Esophagus squamous epithelium (tissue), 5 donors: ENCODE results near the gene CSF3R. TPM values are rescaled to one million over a fixed set of nuclear protein-coding genes. Genes with fewer than 3 reads are reported as not detected.
A peak's percentile ranks its signal among the peaks of the same experiment; 100 is the strongest.

Source experiments
- DNase-seq: peaks from one replicate; lab custom pipeline; 2025; lab: John Stamatoyannopoulos, UW
- H3K27ac ChIP-seq, 4 donors: fragments of 200-600 bp; sonication (generic); one replicate each; pipeline ENCODE4 v1.5.1; 2016 to 2019; ENCODE audit warnings: mild to moderate bottlenecking in 1 of 4
- H3K27me3 ChIP-seq, 4 donors: fragments of 200-600 bp; sonication (generic); 1 replicate in 3 of 4; 2 replicates in 1 of 4; pipeline versions ENCODE4 v1.5.1 to v1.6.0; 2017 to 2021; ENCODE audit warnings: antibody characterized with exemption in 1 of 4
- H3K36me3 ChIP-seq, 3 donors: fragments of 200-600 bp; sonication (generic); one replicate each; pipeline ENCODE4 v1.5.1; 2016 to 2019
- H3K4me1 ChIP-seq, 3 donors: fragments of 200-600 bp; sonication (generic); one replicate each; pipeline ENCODE4 v1.5.1; 2017 to 2019
- H3K4me3 ChIP-seq, 4 donors: fragments of 200-600 bp; sonication (generic); 1 replicate in 3 of 4; 2 replicates in 1 of 4; pipeline ENCODE4 v1.5.1; 2016 to 2019; ENCODE audit warnings: mild to moderate bottlenecking in 2 of 4, moderate library complexity in 1 of 4
- H3K9me3 ChIP-seq, 3 donors: fragments of 200-600 bp; sonication (generic); one replicate each; pipeline ENCODE4 v1.5.1; 2016 to 2019
- POLR2A ChIP-seq, 4 donors: fragments of 450-650 bp; IDR thresholded peaks; one replicate each; pipeline ENCODE4 v1.6.1; 2017; ENCODE audit warnings: antibody characterized with exemption in 4 of 4, mild to moderate bottlenecking in 4 of 4, moderate library complexity in 3 of 4
- WGBS, 2 donors: methylation state at CpG; one replicate each; pipeline ENCODE4 v1.1.5; 2018; 5-methylcytosine and 5-hydroxymethylcytosine counted together
- intact Hi-C: fragments of 100-400 bp; cut with DNase I; formaldehyde crosslinking; loops from one replicate; pipeline ENCODE4 v1.15.0; 2022
- total RNA-seq, 4 donors: library from RNA; depleted of rRNA; stranded (reverse); fragments of >200 nt; gene quantifications; one replicate each; pipeline ENCODE4 v1.1.0, GENCODE V29; 2016
- TF ChIP-seq, protein P1 (sequence below), 6 experiments: fragments of 450-650 bp in 4 of 6; fragments of 200-600 bp in 2 of 6; sonication (generic) in 2 of 6; IDR thresholded peaks; one replicate each; pipeline ENCODE4 v1.5.1; 2016 to 2019; ENCODE audit warnings: antibody characterized with exemption in 6 of 6, mild to moderate bottlenecking in 4 of 6, moderate library complexity in 4 of 6
- donor health status: DM: yes; HTN: yes; CAD: no.

Gene CSF3R
- total RNA-seq, 4 donors from 2014 or later = 0.42 to 10.0 (median 4.7) TPM

DNA sequence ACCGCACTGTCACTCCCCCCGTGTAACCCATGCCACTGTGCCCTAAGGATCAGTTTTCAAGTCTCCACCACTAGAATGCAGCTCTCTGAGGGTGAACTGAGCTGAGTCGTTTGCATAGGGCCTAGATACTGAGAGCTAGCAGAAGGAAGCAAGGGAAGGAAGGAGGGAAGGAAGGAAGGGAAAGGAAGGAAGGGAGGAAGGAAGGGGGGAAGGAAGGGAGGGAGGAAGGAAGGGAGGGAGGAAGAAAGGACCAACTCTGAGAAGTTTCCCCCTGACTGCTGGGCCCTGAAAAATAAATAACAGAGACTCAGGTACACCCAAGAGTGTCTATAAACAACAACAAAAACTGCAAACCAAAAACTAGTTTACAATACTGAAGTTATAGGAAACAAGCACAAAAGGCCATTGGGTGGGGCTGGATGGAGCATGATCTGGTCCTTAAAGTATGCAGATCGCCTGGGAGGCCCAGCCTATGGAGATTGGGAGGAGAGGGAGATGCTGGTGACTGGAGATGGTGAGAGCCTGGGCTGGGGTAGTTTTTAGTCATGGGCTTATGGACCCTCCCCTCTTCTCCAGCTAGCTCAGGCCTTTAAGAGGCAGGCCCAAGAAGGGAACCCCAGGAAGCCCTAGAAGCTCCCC is 16.9 kb downstream of the CSF3R start:
- WGBS, 2 donors = 63 to 67% methylated on average over 3 of the region's 4 CpGs
- DNase-seq = no peak
- intact Hi-C loops = no loop called here
- Histone ChIP-seq H3K4me3 (no peak overlapping the region), H3K27me3 (no peaks in the 10 kb centered on the region), H3K4me1 (peaks cover 4 to 34% (median 14%) of the 10 kb centered on the region in 3 donors), H3K36me3 (peaks cover 4 to 15% (median 4%) of the 10 kb centered on the region in 3 donors), H3K27ac (no peak overlapping the region), H3K9me3 (no peaks in the 10 kb centered on the region)
- TF ChIP-seq, protein P1, sequence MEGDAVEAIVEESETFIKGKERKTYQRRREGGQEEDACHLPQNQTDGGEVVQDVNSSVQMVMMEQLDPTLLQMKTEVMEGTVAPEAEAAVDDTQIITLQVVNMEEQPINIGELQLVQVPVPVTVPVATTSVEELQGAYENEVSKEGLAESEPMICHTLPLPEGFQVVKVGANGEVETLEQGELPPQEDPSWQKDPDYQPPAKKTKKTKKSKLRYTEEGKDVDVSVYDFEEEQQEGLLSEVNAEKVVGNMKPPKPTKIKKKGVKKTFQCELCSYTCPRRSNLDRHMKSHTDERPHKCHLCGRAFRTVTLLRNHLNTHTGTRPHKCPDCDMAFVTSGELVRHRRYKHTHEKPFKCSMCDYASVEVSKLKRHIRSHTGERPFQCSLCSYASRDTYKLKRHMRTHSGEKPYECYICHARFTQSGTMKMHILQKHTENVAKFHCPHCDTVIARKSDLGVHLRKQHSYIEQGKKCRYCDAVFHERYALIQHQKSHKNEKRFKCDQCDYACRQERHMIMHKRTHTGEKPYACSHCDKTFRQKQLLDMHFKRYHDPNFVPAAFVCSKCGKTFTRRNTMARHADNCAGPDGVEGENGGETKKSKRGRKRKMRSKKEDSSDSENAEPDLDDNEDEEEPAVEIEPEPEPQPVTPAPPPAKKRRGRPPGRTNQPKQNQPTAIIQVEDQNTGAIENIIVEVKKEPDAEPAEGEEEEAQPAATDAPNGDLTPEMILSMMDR (IDR thresholded peaks at IDR 0.05) = no peak
- no peak for TF ChIP-seq POLR2A (IDR thresholded peaks at IDR 0.05)

- H3K9me3 ChIP-seq = no peaks in the 10 kb centered on the region
- H3K36me3 ChIP-seq = peaks cover 9 to 26% (median 12%) of the 10 kb centered on the region in 3 donors
- H3K27me3 ChIP-seq = no peaks in the 10 kb centered on the region
- peak overlapping the region; percentile 69 to 97 (median 81) for H3K4me3 ChIP-seq
- no peak for DNase-seq
- intact Hi-C loops = no loop called here
- TF ChIP-seq POLR2A (IDR thresholded peaks at IDR 0.05) = no peak
- TF ChIP-seq, protein P1 (IDR thresholded peaks at IDR 0.05) = no peak
- 47 to 51% methylated on average over 10 of the region's 13 CpGs for WGBS, 2 donors
- H3K4me1 ChIP-seq = peaks cover 4 to 34% (median 14%) of the 10 kb centered on the region in 3 donors
- H3K27ac ChIP-seq = peak overlapping the region; percentile 87 to 96 (median 91)
Observed at GRCh38 chr1:36464605-36465393, 17.9 kb downstream of the CSF3R start.

- 0 to 1% methylated on average over 28 to 43 of the region's 65 CpGs for WGBS, 2 donors
- peak within 1 kb of the TSS; percentile 87 to 96 (median 91) for H3K27ac ChIP-seq
- DNase-seq = peak; percentile 79
- peak within 1 kb of the TSS; percentile 69 to 97 (median 81) for H3K4me3 ChIP-seq
- intact Hi-C loops = no loop called here
- no peaks in the 10 kb centered on the region for H3K9me3 ChIP-seq
- peaks cover 9 to 34% (median 14%) of the 10 kb centered on the region in 3 donors for H3K36me3 ChIP-seq
- H3K27me3 ChIP-seq = no peaks in the 10 kb centered on the region
- peaks cover 4 to 39% (median 14%) of the 10 kb centered on the region in 3 donors for H3K4me1 ChIP-seq
- TF ChIP-seq, protein P1 (IDR thresholded peaks at IDR 0.05) = no peak
- TF ChIP-seq POLR2A (IDR thresholded peaks at IDR 0.05) = peak in 3 of 4 donors; percentile 36 to 76 (median 47)
Observed at GRCh38 chr1:36463803-36464604, 18.7 kb downstream of the CSF3R start, which contains the start of gene MRPS15. Gene MRPS15, minus strand, starts transcription at chr1:36464384. Its CDS starts 109 bp downstream, at chr1:36464275.

- DNase-seq = no peak
- WGBS, 2 donors = 15% methylated on average over 5 to 6 of the region's 6 CpGs
- peaks cover 4 to 44% (median 14%) of the 10 kb centered on the region in 3 donors for H3K4me1 ChIP-seq
- intact Hi-C loops = no loop called here
- H3K27ac ChIP-seq = peak overlapping the region; percentile 87 to 96 (median 91)
- TF ChIP-seq POLR2A (IDR thresholded peaks at IDR 0.05) = no peak
- TF ChIP-seq, protein P1 (IDR thresholded peaks at IDR 0.05) = peak in 1 of 6 experiments; percentile 2
- H3K4me3 ChIP-seq = peak overlapping the region; percentile 69 to 97 (median 81)
- peaks cover 9 to 39% (median 14%) of the 10 kb centered on the region in 3 donors for H3K36me3 ChIP-seq
- no peaks in the 10 kb centered on the region for H3K9me3 ChIP-seq
- H3K27me3 ChIP-seq = no peaks in the 10 kb centered on the region
Observed at GRCh38 chr1:36463463-36463802, 19.3 kb downstream of the CSF3R start.
